A673 (cell line): ENCODE measurements around the gene GALNT7. TPM values are rescaled to one million over a fixed set of nuclear protein-coding genes. Genes with fewer than 3 reads are reported as not detected.

Source experiments
- BruUV-seq: library from RNA; stranded (reverse); fragments of 400-500 nt; replicated peaks from 2 replicates; lab custom pipeline; 2021; lab: Mats Ljungman, UMichigan
- CTCF ChIA-PET: fragments of 300-600 bp; sonication (Branson Sonifier 250); formaldehyde crosslinking; loops from one replicate; lab custom pipeline; 2022; ENCODE audit warnings: antibody characterized with exemption; lab: Charles Lee
- POLR2A ChIA-PET: fragments of 300-600 bp; sonication (Branson Sonifier 250); formaldehyde crosslinking; loops from one replicate; lab custom pipeline; 2022; ENCODE audit warnings: antibody characterized with exemption; ENCODE audit not compliant: low non-redundant PET; lab: Charles Lee
- DNase-seq: peaks from one replicate; pipeline ENCODE4 v3.0.0-alpha.2; 2015; ENCODE audit warnings: low spot score
- H3K27ac ChIP-seq: fragments of 200-600 bp; sonication (generic); 2 replicates; pipeline ENCODE4 v1.5.1; 2016; ENCODE audit warnings: mixed run types, low read depth, mild to moderate bottlenecking, mixed read lengths, antibody characterized with exemption, low read length; ENCODE audit not compliant: poor library complexity, severe bottlenecking
- H3K27me3 ChIP-seq: fragments of 200-600 bp; sonication (generic); replicated peaks from 2 replicates; pipeline ENCODE4 v1.6.1; 2017; ENCODE audit warnings: mixed run types, low read depth, mild to moderate bottlenecking, mixed read lengths, antibody characterized with exemption, low read length; ENCODE audit not compliant: insufficient read depth, poor library complexity
- H3K36me3 ChIP-seq: fragments of 200-600 bp; sonication (generic); 2 replicates; pipeline ENCODE4 v1.6.1; 2016; ENCODE audit warnings: mixed run types, mild to moderate bottlenecking, mixed read lengths, antibody characterized with exemption, low read length; ENCODE audit not compliant: insufficient read depth, poor library complexity, severe bottlenecking
- H3K4me1 ChIP-seq: fragments of 200-600 bp; sonication (generic); 2 replicates; pipeline ENCODE4 v1.6.1; 2017; ENCODE audit warnings: mixed run types, mild to moderate bottlenecking, mixed read lengths, antibody characterized with exemption, low read length; ENCODE audit not compliant: insufficient read depth, poor library complexity, severe bottlenecking
- H3K4me3 ChIP-seq: fragments of 200-600 bp; sonication (generic); 2 replicates; pipeline ENCODE4 v1.5.1; 2016; ENCODE audit warnings: low read depth, mixed run types, mild to moderate bottlenecking, mixed read lengths, low read length; ENCODE audit not compliant: poor library complexity, severe bottlenecking
- H3K9me3 ChIP-seq: fragments of 200-600 bp; sonication (generic); 2 replicates; pipeline ENCODE4 v1.6.1; 2016; ENCODE audit warnings: mixed run types, low read depth, mild to moderate bottlenecking, mixed read lengths, antibody characterized with exemption, low read length; ENCODE audit not compliant: poor library complexity, severe bottlenecking
- CTCF ChIP-seq: fragments of 300-800, 200-600 bp; sonication (generic); conservative IDR thresholded peaks from 2 replicates; pipeline ENCODE4 v1.5.1; 2017; ENCODE audit warnings: low read depth, mild to moderate bottlenecking, antibody characterized with exemption, low read length, moderate library complexity, mixed read lengths
- EZH2 ChIP-seq: fragments of 200-600 bp; sonication (generic); IDR thresholded peaks from 2 replicates; pipeline ENCODE4 v1.6.1; 2017; ENCODE audit warnings: borderline replicate concordance, low read depth, mild to moderate bottlenecking, mixed read lengths, antibody characterized with exemption, low read length; ENCODE audit not compliant: poor library complexity, severe bottlenecking
- intact Hi-C: fragments of 100-400 bp; cut with micrococcal nuclease; formaldehyde crosslinking; loops from one replicate; pipeline ENCODE4 v1.10.0; 2022; ENCODE audit not compliant: unreplicated experiment
- total RNA-seq: library from RNA; stranded (reverse); gene quantifications from 2 replicates; pipeline ENCODE4 v1.2.3, GENCODE V29; 2021

GALNT7 gene
- total RNA-seq, 1 experiment from 2014 or later: 89.7 TPM

DNA sequence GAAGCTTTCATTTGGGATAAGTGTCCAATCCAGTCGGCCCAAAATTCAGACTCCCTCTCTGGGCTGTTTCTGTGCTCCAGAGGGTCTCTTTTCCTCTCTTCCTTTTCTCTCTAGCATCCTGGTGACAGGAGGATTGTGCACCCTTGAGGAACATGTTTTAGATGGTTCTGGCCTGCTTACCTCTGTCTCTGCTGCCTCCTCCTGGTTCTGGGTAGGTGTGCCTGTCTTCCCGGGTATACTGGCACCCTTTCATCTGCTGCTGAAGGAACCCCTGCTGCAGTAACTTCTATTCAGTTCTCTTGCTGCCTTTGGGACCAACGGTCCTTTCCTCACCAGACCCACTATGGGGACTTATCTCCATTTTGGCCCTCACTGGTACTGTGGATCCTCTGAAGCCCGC is 112.4 kb downstream of the GALNT7 start:
- DNase-seq: no peak
- no peaks in the 10 kb centered on the region for H3K27me3 ChIP-seq
- POLR2A ChIA-PET: no interaction called here

GRCh38 chr4:173281406-173282255 is 113.0 kb downstream of the GALNT7 start:
- TF ChIP-seq CTCF: no peak
- TF ChIP-seq EZH2: no peak
- peaks cover 6% of the 10 kb centered on the region for H3K36me3 ChIP-seq
- no peak overlapping the region for H3K4me3 ChIP-seq
- ChIA-PET CTCF (no interaction called here), POLR2A (no interaction called here)
- no peak overlapping the region for H3K27ac ChIP-seq
- BruUV-seq: no TSS peak
- H3K4me1 ChIP-seq: no peaks in the 10 kb centered on the region
- no peak for DNase-seq
- peaks cover 30% of the 10 kb centered on the region for H3K9me3 ChIP-seq
- intact Hi-C loops: loop anchor here (10.0 kb wide), 1 partner anchor 133 kb away; no protein-coding TSS in a partner anchor
- H3K27me3 ChIP-seq: no peaks in the 10 kb centered on the region

More for the DNA sequence above, 112.4 kb downstream of the GALNT7 start:
- H3K4me1 ChIP-seq: no peaks in the 10 kb centered on the region
- no TSS peak for BruUV-seq
- peaks cover 2% of the 10 kb centered on the region for H3K36me3 ChIP-seq
- TF ChIP-seq CTCF (peak; percentile 31; the same call in 1 of the 2 replicates), EZH2 (no peak)
- no peak overlapping the region for H3K27ac ChIP-seq
- CTCF ChIA-PET: no interaction called here
- intact Hi-C loops: loop anchor here (10.0 kb wide), 1 partner anchor 134 kb away; no protein-coding TSS in a partner anchor
- no peak overlapping the region for H3K4me3 ChIP-seq
- peaks cover 25% of the 10 kb centered on the region for H3K9me3 ChIP-seq

GRCh38 chr4:173282256-173282562 is 113.6 kb downstream of the GALNT7 start:
- intact Hi-C loops: loop anchor here (10.0 kb wide), 1 partner anchor 133 kb away; no protein-coding TSS in a partner anchor
- no peak for DNase-seq
- H3K27ac ChIP-seq: no peak overlapping the region
- no peak overlapping the region for H3K4me3 ChIP-seq
- H3K4me1 ChIP-seq: no peaks in the 10 kb centered on the region
- peaks cover 36% of the 10 kb centered on the region for H3K9me3 ChIP-seq
- TF ChIP-seq EZH2 (no peak), CTCF (no peak)
- peaks cover 6% of the 10 kb centered on the region for H3K36me3 ChIP-seq
- no TSS peak for BruUV-seq
- H3K27me3 ChIP-seq: no peaks in the 10 kb centered on the region
- CTCF ChIA-PET: no interaction called here
- POLR2A ChIA-PET: no interaction called here
